WERI-Rb-1 (cell line): ENCODE measurements around the gene SERPINB13.

Experiments used
- DNase-seq: peaks from one replicate; pipeline ENCODE4 v3.0.0-alpha.2; 2020
- H3K27ac ChIP-seq: fragments of 250-450 bp; sonication (Bioruptor Pico); 2 replicates; pipeline ENCODE4 v1.5.1; 2020; ENCODE audit warnings: mild to moderate bottlenecking, moderate library complexity
- H3K27me3 ChIP-seq: fragments of 250-450 bp; sonication (Bioruptor Pico); 2 replicates; pipeline ENCODE4 v1.5.1; 2021; ENCODE audit warnings: mild to moderate bottlenecking, low read depth, moderate library complexity; ENCODE audit not compliant: insufficient read depth, severe bottlenecking
- H3K36me3 ChIP-seq: fragments of 250-450 bp; sonication (Bioruptor Pico); 2 replicates; pipeline ENCODE4 v1.5.1; 2020; ENCODE audit warnings: mild to moderate bottlenecking, moderate library complexity
- H3K4me3 ChIP-seq: 2 replicates; pipeline ENCODE4 v1.5.1; 2011; ENCODE audit warnings: low read depth, mild to moderate bottlenecking, control low read depth, low read length
- H3K9me3 ChIP-seq: fragments of 250-450 bp; sonication (Bioruptor Pico); 2 replicates; pipeline ENCODE4 v1.5.1; 2021; ENCODE audit warnings: mild to moderate bottlenecking, moderate library complexity; ENCODE audit not compliant: severe bottlenecking
- TF ChIP-seq, protein P1 (sequence below): IDR thresholded peaks from 2 replicates; pipeline ENCODE4 v1.5.1; 2011; ENCODE audit warnings: low read depth, mild to moderate bottlenecking, control low read depth, inconsistent platforms, low read length

Gene SERPINB13

DNA sequence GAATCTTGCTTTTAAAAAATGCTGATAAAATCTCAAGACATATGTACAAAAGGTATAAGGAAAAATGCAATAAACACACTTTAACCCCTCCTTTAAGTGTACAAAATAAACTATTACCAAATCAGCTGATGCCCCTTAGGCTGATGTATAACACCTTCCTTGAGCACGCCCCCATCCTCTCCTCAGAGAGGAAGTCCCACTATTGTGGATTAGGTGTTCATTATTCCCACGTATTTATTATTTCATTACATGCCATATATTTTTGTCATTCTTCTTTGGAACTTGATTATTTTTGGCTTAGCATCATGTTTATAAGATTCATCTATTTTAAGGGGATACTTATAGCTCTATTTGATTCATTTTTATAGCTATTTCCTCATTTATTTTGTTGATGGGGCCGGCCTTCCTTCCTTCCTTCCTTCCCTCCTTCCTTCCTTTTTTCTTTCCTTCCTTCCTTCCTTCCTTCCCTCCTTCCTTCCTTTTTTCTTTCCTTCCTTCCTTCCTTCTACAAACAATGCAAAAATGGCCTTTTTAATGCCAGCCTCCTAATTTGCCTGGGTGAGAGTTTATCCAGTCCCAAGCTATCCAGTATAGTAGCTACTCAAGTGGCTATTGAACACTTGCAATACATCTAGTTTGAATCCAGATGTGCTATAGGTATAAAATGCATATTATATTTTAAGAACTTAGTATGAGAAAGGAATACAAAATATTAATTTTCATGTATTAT, 4.0 kb downstream of the SERPINB13 start:
- Histone ChIP-seq H3K4me3 (no peak overlapping the region), H3K36me3 (no peaks in the 10 kb centered on the region), H3K27ac (no peak overlapping the region), H3K27me3 (no peaks in the 10 kb centered on the region), H3K9me3 (peaks cover 2% of the 10 kb centered on the region)
- TF ChIP-seq, protein P1, sequence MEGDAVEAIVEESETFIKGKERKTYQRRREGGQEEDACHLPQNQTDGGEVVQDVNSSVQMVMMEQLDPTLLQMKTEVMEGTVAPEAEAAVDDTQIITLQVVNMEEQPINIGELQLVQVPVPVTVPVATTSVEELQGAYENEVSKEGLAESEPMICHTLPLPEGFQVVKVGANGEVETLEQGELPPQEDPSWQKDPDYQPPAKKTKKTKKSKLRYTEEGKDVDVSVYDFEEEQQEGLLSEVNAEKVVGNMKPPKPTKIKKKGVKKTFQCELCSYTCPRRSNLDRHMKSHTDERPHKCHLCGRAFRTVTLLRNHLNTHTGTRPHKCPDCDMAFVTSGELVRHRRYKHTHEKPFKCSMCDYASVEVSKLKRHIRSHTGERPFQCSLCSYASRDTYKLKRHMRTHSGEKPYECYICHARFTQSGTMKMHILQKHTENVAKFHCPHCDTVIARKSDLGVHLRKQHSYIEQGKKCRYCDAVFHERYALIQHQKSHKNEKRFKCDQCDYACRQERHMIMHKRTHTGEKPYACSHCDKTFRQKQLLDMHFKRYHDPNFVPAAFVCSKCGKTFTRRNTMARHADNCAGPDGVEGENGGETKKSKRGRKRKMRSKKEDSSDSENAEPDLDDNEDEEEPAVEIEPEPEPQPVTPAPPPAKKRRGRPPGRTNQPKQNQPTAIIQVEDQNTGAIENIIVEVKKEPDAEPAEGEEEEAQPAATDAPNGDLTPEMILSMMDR = no peak
- no peak for DNase-seq

DNA sequence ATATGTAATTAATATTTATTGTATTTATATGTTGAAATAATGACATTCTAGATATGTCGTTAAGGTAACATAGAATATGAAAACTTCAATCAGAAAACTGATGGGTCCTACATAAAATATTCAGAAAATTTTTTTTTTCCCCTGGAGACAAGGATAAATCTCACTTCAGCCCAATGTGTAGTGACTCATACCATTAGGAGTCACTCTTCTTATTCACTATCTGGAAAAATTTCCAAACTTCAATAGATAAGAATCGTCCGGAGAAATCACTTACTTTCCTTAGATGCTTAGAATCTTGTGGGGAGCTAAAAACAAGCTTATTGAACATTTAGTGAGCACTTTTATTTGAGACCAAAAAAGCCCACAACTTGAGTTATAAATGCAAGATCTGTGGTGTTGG, 4.6 kb downstream of the SERPINB13 start:
- Histone ChIP-seq H3K27me3 (no peaks in the 10 kb centered on the region), H3K36me3 (no peaks in the 10 kb centered on the region), H3K27ac (no peak overlapping the region), H3K9me3 (peaks cover 2% of the 10 kb centered on the region), H3K4me3 (no peak overlapping the region)
- no peak for DNase-seq
- TF ChIP-seq, protein P1 = no peak

DNA sequence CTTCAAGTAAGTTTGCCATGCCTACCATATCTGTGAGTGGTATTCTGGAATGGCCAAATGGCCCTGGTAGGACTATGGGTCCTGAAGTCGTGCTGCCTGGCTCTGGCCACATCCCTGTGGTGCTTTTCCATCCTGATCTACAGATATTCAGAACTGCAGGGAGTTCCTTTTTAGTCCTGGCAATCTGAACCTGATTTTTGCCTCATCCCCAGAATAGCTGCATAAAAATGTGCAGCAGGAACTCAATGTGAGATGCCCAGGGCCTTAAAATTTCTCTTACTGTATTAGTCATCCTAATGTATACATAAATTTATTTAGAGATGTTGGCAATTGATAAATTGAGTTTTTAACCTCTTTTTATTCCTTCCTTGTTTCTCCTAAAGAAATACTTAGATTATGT, 5.3 kb downstream of the SERPINB13 start:
- no peak overlapping the region for H3K27ac ChIP-seq
- TF ChIP-seq, protein P1 = no peak
- peaks cover 2% of the 10 kb centered on the region for H3K9me3 ChIP-seq
- H3K4me3 ChIP-seq = no peak overlapping the region
- no peaks in the 10 kb centered on the region for H3K36me3 ChIP-seq
- no peak for DNase-seq
- H3K27me3 ChIP-seq = no peaks in the 10 kb centered on the region

DNA sequence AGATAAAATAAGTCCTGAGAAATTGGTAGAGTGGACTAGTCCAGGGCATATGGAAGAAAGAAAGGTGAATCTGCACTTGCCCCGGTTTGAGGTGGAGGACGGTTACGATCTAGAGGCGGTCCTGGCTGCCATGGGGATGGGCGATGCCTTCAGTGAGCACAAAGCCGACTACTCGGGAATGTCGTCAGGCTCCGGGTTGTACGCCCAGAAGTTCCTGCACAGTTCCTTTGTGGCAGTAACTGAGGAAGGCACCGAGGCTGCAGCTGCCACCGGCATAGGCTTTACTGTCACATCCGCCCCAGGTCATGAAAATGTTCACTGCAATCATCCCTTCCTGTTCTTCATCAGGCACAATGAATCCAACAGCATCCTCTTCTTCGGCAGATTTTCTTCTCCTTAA, 9.8 kb downstream of the SERPINB13 start:
- H3K36me3 ChIP-seq = no peaks in the 10 kb centered on the region
- no peaks in the 10 kb centered on the region for H3K9me3 ChIP-seq
- TF ChIP-seq, protein P1 = no peak

DNA sequence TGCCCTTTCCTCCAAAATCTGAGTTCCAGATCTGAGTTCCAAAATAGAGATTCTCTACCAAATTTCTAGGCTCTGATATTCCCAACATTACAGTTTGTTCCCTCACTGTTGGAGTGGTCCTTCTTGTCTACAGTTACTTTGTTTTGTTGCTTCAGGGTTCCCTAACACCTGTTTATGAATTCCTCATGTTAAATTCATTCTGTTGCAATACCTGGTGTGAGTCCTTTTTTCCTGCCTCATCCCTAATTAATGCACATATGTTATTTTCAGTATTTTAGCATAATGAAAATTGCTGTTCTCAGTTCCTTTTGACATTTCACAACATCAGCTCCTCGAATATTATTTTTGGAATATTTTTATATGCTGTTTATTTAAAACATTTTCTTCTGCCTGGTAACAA, 16.2 kb downstream of the SERPINB13 start:
- H3K36me3 ChIP-seq = no peaks in the 10 kb centered on the region
- no peaks in the 10 kb centered on the region for H3K27me3 ChIP-seq
- peaks cover 2% of the 10 kb centered on the region for H3K9me3 ChIP-seq
- TF ChIP-seq, protein P1 = no peak
- no peak overlapping the region for H3K4me3 ChIP-seq
- H3K27ac ChIP-seq = no peak overlapping the region
- no peak for DNase-seq

More for the DNA sequence above, 9.8 kb downstream of the SERPINB13 start:
- DNase-seq = no peak
- H3K27ac ChIP-seq = no peak overlapping the region
- no peaks in the 10 kb centered on the region for H3K27me3 ChIP-seq
- H3K4me3 ChIP-seq = no peak overlapping the region

DNA sequence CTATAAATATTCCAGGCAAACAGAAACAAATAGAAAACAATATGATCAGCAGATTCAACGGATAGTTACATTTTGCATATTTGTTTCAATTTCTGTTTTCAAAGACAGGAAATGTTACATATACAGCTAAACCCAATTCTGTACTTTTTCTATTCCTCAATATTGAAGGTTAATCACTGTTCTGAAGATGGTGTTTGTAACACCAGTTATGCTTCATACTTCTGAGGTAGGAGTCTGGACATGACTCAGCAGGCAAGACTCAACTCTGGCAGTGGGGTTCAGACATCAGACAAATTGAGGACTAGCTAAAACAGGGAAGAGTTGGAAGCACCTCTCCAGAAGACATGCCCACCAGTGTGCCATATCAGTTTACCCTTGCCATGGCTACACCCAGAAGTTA, 16.6 kb downstream of the SERPINB13 start:
- TF ChIP-seq, protein P1 = no peak
- Histone ChIP-seq H3K4me3 (no peak overlapping the region), H3K27me3 (no peaks in the 10 kb centered on the region), H3K9me3 (peaks cover 2% of the 10 kb centered on the region), H3K36me3 (no peaks in the 10 kb centered on the region), H3K27ac (no peak overlapping the region)
- DNase-seq = no peak
